ENCODE data around the gene DLGAP4. TPM values are rescaled to one million over a fixed set of nuclear protein-coding genes. Genes with fewer than 3 reads are reported as not detected.

DLGAP4 gene
- total and polyA plus RNA-seq, 2 of the 8 experiments (the other 6 are each of a cell fraction or from before 2014, with no cell fraction given), result 41.2 to 57.2 TPM

GRCh38 chr20:36333841-36334240 is 27.7 kb downstream of the DLGAP4 start (continued):
- TF ChIP-seq SIN3A (conservative IDR thresholded peaks at IDR 0.05 in 1 of 2, IDR thresholded peaks at IDR 0.05 in 1 of 2; ENCODE audit: low read depth in 1 of 2, low read length in 2 of 2), result no peak
- TF ChIP-seq CEBPB (IDR thresholded peaks at IDR 0.05; ENCODE audit: low read depth, low read length), result no peak

Data from H1 (cell line).